HCT116 (cell line): ENCODE results near the gene COL18A1. TPM values are rescaled to one million over a fixed set of nuclear protein-coding genes. Genes with fewer than 3 reads are reported as not detected.

Source experiments
- ATAC-seq: fragments of 200-7000 bp; cut with Tn5 transposase; 2 replicates; pipeline ENCODE4 v1.9.1; 2020; ENCODE audit warnings: mild to moderate bottlenecking, moderate library complexity
- BruUV-seq: library from RNA; stranded (reverse); fragments of 400-500 nt; replicated peaks from 2 replicates; lab custom pipeline; 2021; lab: Mats Ljungman, UMichigan
- CTCF ChIA-PET: fragments of 300-600 bp; sonication (Branson Sonifier 250); formaldehyde crosslinking; loops from one replicate; lab custom pipeline; 2021; ENCODE audit warnings: antibody characterized with exemption; lab: Charles Lee
- POLR2A ChIA-PET: fragments of 300-600, 350-600 bp; sonication (Branson Sonifier 250); formaldehyde crosslinking; loops from one replicate; lab custom pipeline; 2021; ENCODE audit warnings: antibody characterized with exemption; lab: Charles Lee
- RAD21 ChIA-PET, 2 experiments: fragments of 300-600 bp; sonication (Branson Sonifier 250); formaldehyde crosslinking; loops; one replicate each; lab custom pipeline; 2023; ENCODE audit warnings: low total read pairs in 2 of 2; ENCODE audit not compliant: uncharacterized antibody in 2 of 2, unreplicated experiment in 2 of 2, low non-redundant PET in 1 of 2; lab: Charles Lee
- DNase-seq: peaks from one replicate; pipeline ENCODE4 v3.0.0-alpha.2; 2010; ENCODE audit warnings: low read depth, low spot score
- H2AFZ ChIP-seq: fragments of 200-600 bp; shearing (Covaris generic), sonication (generic); 2 replicates; pipeline ENCODE4 v1.6.1; 2017; ENCODE audit warnings: low read depth, mixed run types, mixed read lengths, antibody characterized with exemption, low read length; ENCODE audit not compliant: poor library complexity, severe bottlenecking
- H3K27ac ChIP-seq: 2 replicates; pipeline ENCODE4 v1.5.1; 2012; ENCODE audit warnings: low read depth, low read length
- H3K27me3 ChIP-seq: fragments of 200-600 bp; sonication (generic); 2 replicates; pipeline ENCODE4 v1.6.1; 2016; ENCODE audit warnings: mixed run types, low read length, mixed read lengths; ENCODE audit not compliant: insufficient read depth
- H3K36me3 ChIP-seq, 2 experiments: fragments of 200-500 bp in 1 of 2; fragments of 200-600 bp in 1 of 2; sonication (Bioruptor generic) in 1 of 2; sonication (generic) in 1 of 2; 2 replicates each; pipeline versions ENCODE4 v1.5.1 to v1.6.1; 2014 to 2016; ENCODE audit warnings: low read length in 2 of 2, inconsistent platforms in 1 of 2, mixed read lengths in 1 of 2, mixed run types in 1 of 2; ENCODE audit not compliant: insufficient read depth in 2 of 2, control insufficient read depth in 1 of 2
- H3K4me1 ChIP-seq, 2 experiments: fragments of 200-600 bp in 1 of 2; sonication (generic) in 1 of 2; 2 replicates each; pipeline versions ENCODE4 v1.5.1 to v1.6.1; 2012 to 2017; ENCODE audit warnings: low read length in 2 of 2, inconsistent platforms in 1 of 2, mild to moderate bottlenecking in 1 of 2, mixed read lengths in 1 of 2, mixed run types in 1 of 2, moderate library complexity in 1 of 2; ENCODE audit not compliant: insufficient read depth in 2 of 2, control insufficient read depth in 1 of 2
- H3K4me2 ChIP-seq: fragments of 200-600 bp; sonication (generic); 2 replicates; pipeline ENCODE4 v1.6.1; 2017; ENCODE audit warnings: mixed run types, low read length, mixed read lengths
- H3K4me3 ChIP-seq, 2 experiments: fragments of 200-600 bp in 1 of 2; sonication (generic) in 1 of 2; replicated peaks in 1 of 2; 2 replicates each; pipeline ENCODE4 v1.5.1; 2011 to 2016; ENCODE audit warnings: low read length in 2 of 2, control low read depth in 1 of 2, low read depth in 1 of 2, mild to moderate bottlenecking in 1 of 2, mixed read lengths in 1 of 2, mixed run types in 1 of 2
- H3K79me2 ChIP-seq: fragments of 200-600 bp; sonication (generic); 2 replicates; pipeline ENCODE4 v1.6.1; 2017; ENCODE audit warnings: mild to moderate bottlenecking, mixed run types, low read length, moderate library complexity, mixed read lengths; ENCODE audit not compliant: insufficient read depth
- H3K9ac ChIP-seq: fragments of 200-600 bp; sonication (generic); 2 replicates; pipeline ENCODE4 v1.6.1; 2016; ENCODE audit warnings: low read length, mixed read lengths
- H3K9me2 ChIP-seq: fragments of 200-600 bp; sonication (generic), shearing (Covaris generic); 2 replicates; pipeline ENCODE4 v1.6.1; 2017; ENCODE audit warnings: mixed run types, mild to moderate bottlenecking, moderate library complexity; ENCODE audit not compliant: insufficient read depth
- H3K9me3 ChIP-seq, 2 experiments: fragments of 200-500 bp in 1 of 2; fragments of 200-600 bp in 1 of 2; sonication (Bioruptor generic) in 1 of 2; sonication (generic) in 1 of 2; 2 replicates each; pipeline ENCODE4 v1.6.1; 2014 to 2017; ENCODE audit warnings: low read length in 2 of 2, mixed read lengths in 2 of 2, inconsistent platforms in 1 of 2, low read depth in 1 of 2, mild to moderate bottlenecking in 1 of 2, mixed run types in 1 of 2, moderate library complexity in 1 of 2; ENCODE audit not compliant: control insufficient read depth in 1 of 2, insufficient read depth in 1 of 2
- H4K20me1 ChIP-seq: fragments of 200-600 bp; sonication (generic), shearing (Covaris generic); 2 replicates; pipeline ENCODE4 v1.6.1; 2017; ENCODE audit warnings: mixed run types, mild to moderate bottlenecking, moderate library complexity; ENCODE audit not compliant: insufficient read depth
- CEBPB ChIP-seq: IDR thresholded peaks from 2 replicates; pipeline ENCODE4 v1.6.1; 2012; ENCODE audit warnings: low read depth
- EGR1 ChIP-seq: IDR thresholded peaks from 2 replicates; pipeline ENCODE4 v1.6.1; 2012; ENCODE audit warnings: low read depth
- EZH2 ChIP-seq: fragments of 200-600 bp; sonication (generic); IDR thresholded peaks from 2 replicates; pipeline ENCODE4 v1.6.1; 2017; ENCODE audit warnings: antibody characterized with exemption, mixed run types
- EZH2phosphoT487 ChIP-seq: fragments of 200-600 bp; IDR thresholded peaks from 2 replicates; pipeline ENCODE4 v1.6.1; 2018; ENCODE audit warnings: antibody characterized with exemption, borderline replicate concordance
- FOSL1 ChIP-seq: IDR thresholded peaks from 2 replicates; pipeline ENCODE4 v1.6.1; 2012; ENCODE audit warnings: low read depth
- JUND ChIP-seq: IDR thresholded peaks from 2 replicates; pipeline ENCODE4 v1.6.1; 2012
- RAD21 ChIP-seq: IDR thresholded peaks from 2 replicates; pipeline ENCODE4 v1.6.1; 2012; ENCODE audit warnings: low read depth, mild to moderate bottlenecking
- SIN3A ChIP-seq: IDR thresholded peaks from 2 replicates; pipeline ENCODE4 v1.6.1; 2012; ENCODE audit warnings: low read depth
- SRF ChIP-seq: IDR thresholded peaks from 2 replicates; pipeline ENCODE4 v1.6.1; 2012; ENCODE audit warnings: low read depth
- TCF7L2 ChIP-seq: IDR thresholded peaks from 2 replicates; pipeline ENCODE4 v1.7.0; 2011; ENCODE audit warnings: borderline replicate concordance, inconsistent platforms; ENCODE audit not compliant: insufficient read depth, insufficient read length; ENCODE audit errors: extremely low read depth
- YY1 ChIP-seq: IDR thresholded peaks from 2 replicates; pipeline ENCODE4 v1.6.1; 2011; ENCODE audit warnings: low read length, low read depth, moderate library complexity, mild to moderate bottlenecking; ENCODE audit not compliant: insufficient replicate concordance; ENCODE audit errors: extremely low read depth
- ZFX ChIP-seq: fragments of 450-650 bp; IDR thresholded peaks from 2 replicates; pipeline ENCODE4 v1.6.1; 2017
- intact Hi-C: fragments of 100-400 bp; cut with micrococcal nuclease; formaldehyde crosslinking; loops from 2 replicates; pipeline ENCODE4 v1.10.0; 2022
- total RNA-seq: library from RNA; stranded (reverse); gene quantifications from one replicate; pipeline ENCODE4 v1.2.1, GENCODE V29; 2021; ENCODE audit not compliant: unreplicated experiment
- TF ChIP-seq, protein P1 (sequence below), 3 experiments: fragments of 200-600 bp in 1 of 3; sonication (generic) in 1 of 3; IDR thresholded peaks in 2 of 3; conservative IDR thresholded peaks in 1 of 3; 2 replicates each; pipeline ENCODE4 v1.5.1; 2012 to 2017; ENCODE audit warnings: low read depth in 2 of 3, low read length in 2 of 3, antibody characterized with exemption in 1 of 3, borderline replicate concordance in 1 of 3, control low read depth in 1 of 3, mild to moderate bottlenecking in 1 of 3, mixed read lengths in 1 of 3, mixed run types in 1 of 3, moderate library complexity in 1 of 3; ENCODE audit not compliant: insufficient read depth in 1 of 3
- TF ChIP-seq, protein P2 (sequence below): IDR thresholded peaks from 2 replicates; pipeline ENCODE4 v1.6.1; 2012
- TF ChIP-seq, protein P3 (sequence below): IDR thresholded peaks from 2 replicates; pipeline ENCODE4 v1.6.1; 2012; ENCODE audit warnings: low read depth
- TF ChIP-seq, protein P4 (sequence below): IDR thresholded peaks from 2 replicates; pipeline ENCODE4 v1.6.1; 2011; ENCODE audit warnings: mild to moderate bottlenecking, low read length, moderate library complexity; ENCODE audit not compliant: insufficient replicate concordance; ENCODE audit errors: extremely low read depth
- TF ChIP-seq, protein P5 (sequence below): IDR thresholded peaks from 2 replicates; pipeline ENCODE4 v1.6.1; 2012

Gene COL18A1
- total RNA-seq, 1 experiment from 2014 or later, result 59.5 TPM

DNA sequence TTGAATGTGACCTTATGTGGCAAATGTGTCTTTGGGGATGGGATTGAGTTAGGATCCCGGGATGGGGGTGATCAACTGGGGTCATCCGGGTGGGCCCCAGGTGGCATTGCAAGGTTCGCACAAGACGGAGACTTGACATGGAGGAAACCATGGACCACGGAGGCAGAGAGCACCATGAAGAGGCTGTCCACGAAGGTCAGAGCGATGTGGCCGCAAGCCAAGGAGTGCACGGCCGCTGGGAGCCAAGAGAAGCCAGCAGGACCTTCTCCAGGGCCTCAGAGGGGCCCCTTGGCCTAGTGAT is 22.3 kb upstream of the COL18A1 start:
- Histone ChIP-seq H3K36me3 (no peaks in the 10 kb centered on the region), H2AFZ (no peak overlapping the region), H4K20me1 (no peaks in the 10 kb centered on the region), H3K9ac (no peak overlapping the region), H3K4me1 (peaks cover 0 to 12% of the 10 kb centered on the region in 2 experiments; a peak in 1 of 4 replicates), H3K27ac (no peak overlapping the region), H3K9me2 (no peaks in the 10 kb centered on the region), H3K27me3 (no peaks in the 10 kb centered on the region), H3K9me3 (no peaks in the 10 kb centered on the region), H3K4me2 (no peak overlapping the region), H3K4me3 (no peak overlapping the region), H3K79me2 (no peaks in the 10 kb centered on the region)
- ChIA-PET CTCF (no interaction called here), POLR2A (no interaction called here), RAD21 (no interaction called here)
- BruUV-seq, result no TSS peak
- ATAC-seq, result no peak
- no peak for DNase-seq
- intact Hi-C loops, result no loop called here
- TF ChIP-seq EZH2phosphoT487, result no peak
- no peak for TF ChIP-seq JUND
- TF ChIP-seq, protein P1, sequence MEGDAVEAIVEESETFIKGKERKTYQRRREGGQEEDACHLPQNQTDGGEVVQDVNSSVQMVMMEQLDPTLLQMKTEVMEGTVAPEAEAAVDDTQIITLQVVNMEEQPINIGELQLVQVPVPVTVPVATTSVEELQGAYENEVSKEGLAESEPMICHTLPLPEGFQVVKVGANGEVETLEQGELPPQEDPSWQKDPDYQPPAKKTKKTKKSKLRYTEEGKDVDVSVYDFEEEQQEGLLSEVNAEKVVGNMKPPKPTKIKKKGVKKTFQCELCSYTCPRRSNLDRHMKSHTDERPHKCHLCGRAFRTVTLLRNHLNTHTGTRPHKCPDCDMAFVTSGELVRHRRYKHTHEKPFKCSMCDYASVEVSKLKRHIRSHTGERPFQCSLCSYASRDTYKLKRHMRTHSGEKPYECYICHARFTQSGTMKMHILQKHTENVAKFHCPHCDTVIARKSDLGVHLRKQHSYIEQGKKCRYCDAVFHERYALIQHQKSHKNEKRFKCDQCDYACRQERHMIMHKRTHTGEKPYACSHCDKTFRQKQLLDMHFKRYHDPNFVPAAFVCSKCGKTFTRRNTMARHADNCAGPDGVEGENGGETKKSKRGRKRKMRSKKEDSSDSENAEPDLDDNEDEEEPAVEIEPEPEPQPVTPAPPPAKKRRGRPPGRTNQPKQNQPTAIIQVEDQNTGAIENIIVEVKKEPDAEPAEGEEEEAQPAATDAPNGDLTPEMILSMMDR (IDR thresholded peaks at IDR 0.05 in 2 of 3, conservative IDR thresholded peaks at IDR 0.05 in 1 of 3; ENCODE audit: borderline replicate concordance in 1 of 3, insufficient read depth in 1 of 3, low read depth in 2 of 3, low read length in 2 of 3), result no peak
- no peak for TF ChIP-seq RAD21
- TF ChIP-seq CEBPB, result no peak
- TF ChIP-seq YY1, result no peak
- TF ChIP-seq, protein P2, sequence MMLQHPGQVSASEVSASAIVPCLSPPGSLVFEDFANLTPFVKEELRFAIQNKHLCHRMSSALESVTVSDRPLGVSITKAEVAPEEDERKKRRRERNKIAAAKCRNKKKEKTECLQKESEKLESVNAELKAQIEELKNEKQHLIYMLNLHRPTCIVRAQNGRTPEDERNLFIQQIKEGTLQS, result no peak
- TF ChIP-seq EGR1, result no peak
- TF ChIP-seq, protein P3, sequence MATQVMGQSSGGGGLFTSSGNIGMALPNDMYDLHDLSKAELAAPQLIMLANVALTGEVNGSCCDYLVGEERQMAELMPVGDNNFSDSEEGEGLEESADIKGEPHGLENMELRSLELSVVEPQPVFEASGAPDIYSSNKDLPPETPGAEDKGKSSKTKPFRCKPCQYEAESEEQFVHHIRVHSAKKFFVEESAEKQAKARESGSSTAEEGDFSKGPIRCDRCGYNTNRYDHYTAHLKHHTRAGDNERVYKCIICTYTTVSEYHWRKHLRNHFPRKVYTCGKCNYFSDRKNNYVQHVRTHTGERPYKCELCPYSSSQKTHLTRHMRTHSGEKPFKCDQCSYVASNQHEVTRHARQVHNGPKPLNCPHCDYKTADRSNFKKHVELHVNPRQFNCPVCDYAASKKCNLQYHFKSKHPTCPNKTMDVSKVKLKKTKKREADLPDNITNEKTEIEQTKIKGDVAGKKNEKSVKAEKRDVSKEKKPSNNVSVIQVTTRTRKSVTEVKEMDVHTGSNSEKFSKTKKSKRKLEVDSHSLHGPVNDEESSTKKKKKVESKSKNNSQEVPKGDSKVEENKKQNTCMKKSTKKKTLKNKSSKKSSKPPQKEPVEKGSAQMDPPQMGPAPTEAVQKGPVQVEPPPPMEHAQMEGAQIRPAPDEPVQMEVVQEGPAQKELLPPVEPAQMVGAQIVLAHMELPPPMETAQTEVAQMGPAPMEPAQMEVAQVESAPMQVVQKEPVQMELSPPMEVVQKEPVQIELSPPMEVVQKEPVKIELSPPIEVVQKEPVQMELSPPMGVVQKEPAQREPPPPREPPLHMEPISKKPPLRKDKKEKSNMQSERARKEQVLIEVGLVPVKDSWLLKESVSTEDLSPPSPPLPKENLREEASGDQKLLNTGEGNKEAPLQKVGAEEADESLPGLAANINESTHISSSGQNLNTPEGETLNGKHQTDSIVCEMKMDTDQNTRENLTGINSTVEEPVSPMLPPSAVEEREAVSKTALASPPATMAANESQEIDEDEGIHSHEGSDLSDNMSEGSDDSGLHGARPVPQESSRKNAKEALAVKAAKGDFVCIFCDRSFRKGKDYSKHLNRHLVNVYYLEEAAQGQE, result no peak
- no peak for TF ChIP-seq SIN3A
- no peak for TF ChIP-seq EZH2
- no peak for TF ChIP-seq SRF
- TF ChIP-seq ZFX, result no peak
- no peak for TF ChIP-seq TCF7L2
- TF ChIP-seq, protein P4, sequence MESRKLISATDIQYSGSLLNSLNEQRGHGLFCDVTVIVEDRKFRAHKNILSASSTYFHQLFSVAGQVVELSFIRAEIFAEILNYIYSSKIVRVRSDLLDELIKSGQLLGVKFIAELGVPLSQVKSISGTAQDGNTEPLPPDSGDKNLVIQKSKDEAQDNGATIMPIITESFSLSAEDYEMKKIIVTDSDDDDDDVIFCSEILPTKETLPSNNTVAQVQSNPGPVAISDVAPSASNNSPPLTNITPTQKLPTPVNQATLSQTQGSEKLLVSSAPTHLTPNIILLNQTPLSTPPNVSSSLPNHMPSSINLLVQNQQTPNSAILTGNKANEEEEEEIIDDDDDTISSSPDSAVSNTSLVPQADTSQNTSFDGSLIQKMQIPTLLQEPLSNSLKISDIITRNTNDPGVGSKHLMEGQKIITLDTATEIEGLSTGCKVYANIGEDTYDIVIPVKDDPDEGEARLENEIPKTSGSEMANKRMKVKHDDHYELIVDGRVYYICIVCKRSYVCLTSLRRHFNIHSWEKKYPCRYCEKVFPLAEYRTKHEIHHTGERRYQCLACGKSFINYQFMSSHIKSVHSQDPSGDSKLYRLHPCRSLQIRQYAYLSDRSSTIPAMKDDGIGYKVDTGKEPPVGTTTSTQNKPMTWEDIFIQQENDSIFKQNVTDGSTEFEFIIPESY, result no peak
- TF ChIP-seq, protein P5, sequence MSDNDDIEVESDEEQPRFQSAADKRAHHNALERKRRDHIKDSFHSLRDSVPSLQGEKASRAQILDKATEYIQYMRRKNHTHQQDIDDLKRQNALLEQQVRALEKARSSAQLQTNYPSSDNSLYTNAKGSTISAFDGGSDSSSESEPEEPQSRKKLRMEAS, result no peak
- TF ChIP-seq FOSL1, result no peak
